Heart left ventricle (tissue), 13 donors: ENCODE results near the gene SDS.

Experiments used
- POLR2A ChIP-seq, 2 donors: fragments of 450-650 bp; IDR thresholded peaks; one replicate each; pipeline ENCODE4 v1.6.1; 2017; ENCODE audit warnings: antibody characterized with exemption in 2 of 2, mild to moderate bottlenecking in 2 of 2, moderate library complexity in 2 of 2
- TF ChIP-seq, protein P1 (sequence below), 12 donors: fragments of 200-600 bp; sonication (generic) in 4 of 12; IDR thresholded peaks; one replicate each; pipeline versions ENCODE4 v1.5.0 to v1.8.0; 2018 to 2022; ENCODE audit warnings: antibody characterized with exemption in 12 of 12, mild to moderate bottlenecking in 5 of 12
- donor health status: ischemic (EF 13 %, LVEDD 7.1; RV severe dilation, severe dysfunction).
- donor health status: DM: no; HTN: yes; CAD: no.
- donor health status: DM: no; HTN: no; CAD: no.
- donor health status: ischemic (EF 25% LVEDD 6.9; RV normal size, moderate dysfunction).
- donor health status: ischemic (EF 25% LVEDD 5.7; RV mildly dilated, moderate dysfunction).
- donor health status: ischemic (EF 35%, LVEDD 5.7; RV mildly dilated, moderate dysfunction).
- donor health status: nonischemic (EF 11% LVEDD 7.7; RV severe dilation, severe dysfunction).
- donor health status: DM: yes; HTN: yes; CAD: no.
- donor health status: PGD.
- donor health status: ischemic (EF 29% LVEDD 5.4; RV normal size, mild dysfunction).
- donor health status: nonischemic (EF 23%, LVEDD 6.1; RV moderate dilation, normal function).

DNA sequence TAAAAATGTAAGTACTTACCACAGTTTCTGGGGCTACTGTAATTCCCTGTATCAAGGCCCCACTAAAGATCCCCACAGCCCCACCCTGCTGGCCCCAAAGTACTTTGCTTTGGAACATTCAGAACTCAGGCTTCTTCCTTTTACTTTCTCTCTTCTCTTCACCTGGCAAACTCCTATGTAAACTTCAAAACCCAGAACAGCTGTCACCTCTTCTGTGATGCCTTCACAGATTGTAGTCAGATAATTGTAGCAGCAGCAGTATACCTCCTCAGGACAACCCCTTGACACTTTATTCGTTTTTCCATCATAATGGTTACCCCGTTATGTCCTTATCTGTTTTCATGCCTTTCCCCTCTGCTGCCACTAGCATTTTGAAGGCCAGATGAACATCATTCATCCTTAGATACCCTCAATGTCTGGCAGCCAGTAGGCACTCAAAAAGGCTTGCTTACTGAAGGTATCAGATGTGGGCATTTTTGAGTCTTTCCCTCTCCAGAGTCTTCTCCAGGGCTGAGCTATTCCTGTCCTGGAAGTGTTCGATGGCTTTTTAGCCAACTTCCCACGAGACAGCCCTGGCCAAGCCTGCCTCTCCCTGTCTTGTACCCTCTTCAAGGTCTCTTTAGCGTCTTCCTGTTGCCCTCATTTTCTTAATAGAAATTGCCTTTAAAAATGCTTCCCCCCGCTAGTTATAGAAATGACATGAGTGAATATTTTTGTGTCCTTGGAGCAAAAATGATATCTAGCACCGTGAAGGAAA lies 37.9 kb downstream of the SDS start:
- TF ChIP-seq POLR2A (IDR thresholded peaks at IDR 0.05) = no peak
- TF ChIP-seq, protein P1, sequence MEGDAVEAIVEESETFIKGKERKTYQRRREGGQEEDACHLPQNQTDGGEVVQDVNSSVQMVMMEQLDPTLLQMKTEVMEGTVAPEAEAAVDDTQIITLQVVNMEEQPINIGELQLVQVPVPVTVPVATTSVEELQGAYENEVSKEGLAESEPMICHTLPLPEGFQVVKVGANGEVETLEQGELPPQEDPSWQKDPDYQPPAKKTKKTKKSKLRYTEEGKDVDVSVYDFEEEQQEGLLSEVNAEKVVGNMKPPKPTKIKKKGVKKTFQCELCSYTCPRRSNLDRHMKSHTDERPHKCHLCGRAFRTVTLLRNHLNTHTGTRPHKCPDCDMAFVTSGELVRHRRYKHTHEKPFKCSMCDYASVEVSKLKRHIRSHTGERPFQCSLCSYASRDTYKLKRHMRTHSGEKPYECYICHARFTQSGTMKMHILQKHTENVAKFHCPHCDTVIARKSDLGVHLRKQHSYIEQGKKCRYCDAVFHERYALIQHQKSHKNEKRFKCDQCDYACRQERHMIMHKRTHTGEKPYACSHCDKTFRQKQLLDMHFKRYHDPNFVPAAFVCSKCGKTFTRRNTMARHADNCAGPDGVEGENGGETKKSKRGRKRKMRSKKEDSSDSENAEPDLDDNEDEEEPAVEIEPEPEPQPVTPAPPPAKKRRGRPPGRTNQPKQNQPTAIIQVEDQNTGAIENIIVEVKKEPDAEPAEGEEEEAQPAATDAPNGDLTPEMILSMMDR (IDR thresholded peaks at IDR 0.05) = no peak
